ENCODE results near the gene GALNT14. TPM values are rescaled to one million over a fixed set of nuclear protein-coding genes. Genes with fewer than 3 reads are reported as not detected.

GALNT14 gene
- total and polyA plus RNA-seq, 2 of the 8 experiments (the other 6 are each of a cell fraction or from before 2014, with no cell fraction given), result 13.0 to 13.7 TPM

- Histone ChIP-seq H3K4me1 (replicated peaks in 1 of 4; ENCODE audit: control insufficient read depth in 3 of 4, insufficient read depth in 4 of 4, low read length in 3 of 4) (peaks cover 0 to 4% (median under 1%) of the 10 kb centered on the region in 4 experiments; a peak in 2 of 7 replicates), H3K23me2 (ENCODE audit: low read depth, low read length) (no peaks in the 10 kb centered on the region), H3K9me3 (ENCODE audit: insufficient read depth in 2 of 2, low read depth in 1 of 2, low read length in 1 of 2) (peaks cover 13 to 15% of the 10 kb centered on the region in 2 experiments), H3K27me3 (replicated peaks in 1 of 4; ENCODE audit: control insufficient read depth in 3 of 4, extremely low read depth in 1 of 4, insufficient read depth in 3 of 4, low read length in 3 of 4) (no peaks in the 10 kb centered on the region; a peak in 2 of 7 replicates), H3K14ac (ENCODE audit: insufficient read length) (no peak overlapping the region), H3K36me3 (ENCODE audit: control insufficient read depth in 2 of 4, insufficient read depth in 4 of 4, low read length in 3 of 4) (peaks cover 0 to 4% (median 0%) of the 10 kb centered on the region in 4 experiments; a peak in 2 of 8 replicates), H2BK12ac (ENCODE audit: low read depth, low read length) (no peak overlapping the region), H2BK5ac (ENCODE audit: low read depth, low read length) (no peak overlapping the region), H2BK15ac (ENCODE audit: low read length) (no peak overlapping the region), H3K18ac (ENCODE audit: extremely low read depth, low read length) (no peak overlapping the region), H4K5ac (ENCODE audit: insufficient read length, low read depth, low read length) (no peak overlapping the region), H3K56ac (replicated peaks; ENCODE audit: insufficient read length, low read depth, low read length) (no peak overlapping the region), H4K20me1 (replicated peaks in 1 of 2; ENCODE audit: control insufficient read depth in 1 of 2, insufficient read depth in 2 of 2, low read length in 2 of 2) (peaks cover 0 to 1% of the 10 kb centered on the region in 2 experiments), H2AFZ (ENCODE audit: low read length) (no peak overlapping the region), H3K4me3 (ENCODE audit: extremely low read depth in 1 of 4, insufficient read depth in 2 of 4, low read depth in 3 of 4, low read length in 4 of 4) (no peak overlapping the region), H2BK120ac (replicated peaks; ENCODE audit: low read depth, low read length) (no peak overlapping the region), H4K8ac (ENCODE audit: extremely low read depth, insufficient read depth, low read length) (no peak overlapping the region), H2AK5ac (ENCODE audit: low read depth, low read length) (no peak overlapping the region), H3K4me2 (ENCODE audit: insufficient read depth in 1 of 2, low read depth in 2 of 2, low read length in 2 of 2) (no peak overlapping the region), H3K79me1 (ENCODE audit: low read depth, low read length) (no peaks in the 10 kb centered on the region), H3K4ac (replicated peaks; ENCODE audit: insufficient read length, low read depth, low read length) (no peak overlapping the region), H3K79me2 (ENCODE audit: control insufficient read depth in 1 of 2, insufficient read depth in 2 of 2, low read length in 2 of 2) (no peaks in the 10 kb centered on the region), H2BK20ac (ENCODE audit: low read length) (no peak overlapping the region), H3K23ac (ENCODE audit: insufficient read length) (no peak overlapping the region), H3K27ac (ENCODE audit: low read depth, low read length) (no peak overlapping the region), H3K9ac (replicated peaks in 1 of 4; ENCODE audit: extremely low read depth in 1 of 4, low read depth in 3 of 4, low read length in 3 of 4) (no peak overlapping the region), H4K91ac (replicated peaks; ENCODE audit: insufficient read length, low read length) (no peak overlapping the region)
- POLR2A ChIA-PET (ENCODE audit: partially characterized antibody), result no interaction called here
- CTCF ChIA-PET (ENCODE audit: partially characterized antibody), result interaction anchor here (1.1 to 1.2 kb wide), 2 partner anchors 20 to 24 kb away, joined by 3 to 4 read pairs; no protein-coding TSS in a partner anchor
- DNase-seq (ENCODE audit: low read depth in 1 of 2, low spot score in 2 of 2), result no peak
- TF ChIP-seq KDM5A (IDR thresholded peaks at IDR 0.05; ENCODE audit: low read length) (no peak), TCF12 (IDR thresholded peaks at IDR 0.05; ENCODE audit: low read depth, low read length) (0 out of 2 replicates have a peak, but pooled peaks have one; percentile 84), RFX5 (IDR thresholded peaks at IDR 0.05; ENCODE audit: borderline replicate concordance, low read depth, low read length) (no peak), TAF1 (IDR thresholded peaks at IDR 0.05; ENCODE audit: low read depth, low read length) (no peak), EZH2 (IDR thresholded peaks at IDR 0.05; ENCODE audit: low read depth, low read length, severe bottlenecking) (no peak), BCL11A (IDR thresholded peaks at IDR 0.05; ENCODE audit: low read depth in 2 of 2, low read length in 2 of 2) (no peak), EGR1 (IDR thresholded peaks at IDR 0.05; ENCODE audit: borderline replicate concordance, low read depth, low read length) (no peak), POLR2AphosphoS5 (IDR thresholded peaks at IDR 0.05; ENCODE audit: low read depth, low read length) (peak; percentile 65; the same call in 1 of the 2 replicates), KDM1A (IDR thresholded peaks at IDR 0.05; ENCODE audit: borderline replicate concordance, low read length) (no peak), CTBP2 (IDR thresholded peaks at IDR 0.05; ENCODE audit: borderline replicate concordance, insufficient read depth, insufficient read length, low read length) (no peak), YY1 (IDR thresholded peaks at IDR 0.05; ENCODE audit: low read depth, low read length) (no peak), CEBPB (IDR thresholded peaks at IDR 0.05; ENCODE audit: low read depth, low read length) (no peak)
- TF ChIP-seq, protein P1, sequence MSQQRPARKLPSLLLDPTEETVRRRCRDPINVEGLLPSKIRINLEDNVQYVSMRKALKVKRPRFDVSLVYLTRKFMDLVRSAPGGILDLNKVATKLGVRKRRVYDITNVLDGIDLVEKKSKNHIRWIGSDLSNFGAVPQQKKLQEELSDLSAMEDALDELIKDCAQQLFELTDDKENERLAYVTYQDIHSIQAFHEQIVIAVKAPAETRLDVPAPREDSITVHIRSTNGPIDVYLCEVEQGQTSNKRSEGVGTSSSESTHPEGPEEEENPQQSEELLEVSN (IDR thresholded peaks at IDR 0.05), result no peak
- no peak for FAIRE-seq
These were observed 24.5 kb downstream of the GALNT14 start for GRCh38 chr2:31113765-31114164.

Measured in H1 (cell line).